ENCODE results near the gene PHACTR3.
"Not testable (repeated sequence)": the region's sequence is repeated elsewhere in the genome, so short reads cannot be mapped to it uniquely, and the experiment has no call there.

Gene PHACTR3

DNA sequence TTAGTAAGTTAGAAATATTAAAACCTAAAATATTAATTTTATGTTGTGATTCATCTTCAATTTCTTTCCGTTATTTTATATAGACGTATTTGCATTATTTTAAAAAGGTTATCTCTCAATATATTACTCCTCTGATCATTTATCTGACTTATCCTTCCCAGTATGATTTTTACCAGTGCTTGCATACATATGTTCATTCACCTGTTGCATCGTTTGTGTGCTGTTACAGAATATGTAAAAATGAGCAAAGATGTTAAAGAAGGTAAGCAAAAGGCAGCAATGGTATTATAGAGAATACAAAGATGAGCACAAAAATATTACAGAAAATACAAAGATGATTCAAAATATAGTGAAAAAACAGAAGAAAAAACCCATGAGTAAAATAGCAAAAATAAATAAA, 280.2 kb downstream of the PHACTR3 start:
- DNase-seq = no peak
- Histone ChIP-seq H2AFZ (ENCODE audit: low read length) (no peak overlapping the region), H3K79me2 (ENCODE audit: low read length) (no peaks in the 10 kb centered on the region), H3K27ac (ENCODE audit: low read length) (no peak overlapping the region), H4K20me1 (ENCODE audit: insufficient read depth, low read length) (no peaks in the 10 kb centered on the region), H3K9me2 (replicated peaks; ENCODE audit: insufficient read depth, low read length) (no peaks in the 10 kb centered on the region), H3K9me3 (replicated peaks; ENCODE audit: insufficient read depth, low read length) (no peaks in the 10 kb centered on the region), H3K27me3 (replicated peaks; ENCODE audit: insufficient read depth, low read length) (no peaks in the 10 kb centered on the region), H3K36me3 (replicated peaks; ENCODE audit: insufficient read depth, low read length) (no peaks in the 10 kb centered on the region), H3K9ac (ENCODE audit: low read length) (no peak overlapping the region), H3F3A (ENCODE audit: insufficient read depth, low read length) (no peaks in the 10 kb centered on the region), H3K4me3 (ENCODE audit: low read length) (no peak overlapping the region), H3K4me1 (ENCODE audit: low read length) (no peaks in the 10 kb centered on the region), H3K4me2 (ENCODE audit: low read depth, low read length) (no peak overlapping the region)
- TF ChIP-seq CTCF (IDR thresholded peaks at IDR 0.05; ENCODE audit: low read length) (no peak), EZH2phosphoT487 (IDR thresholded peaks at IDR 0.05; ENCODE audit: low read length) (no peak), EZH2 (optimal IDR thresholded peaks at IDR 0.05; ENCODE audit: low read depth, low read length) (no peak)

GRCh38 chr20:59888050-59888449, 283.7 kb downstream of the PHACTR3 start:
- H3K27ac ChIP-seq (ENCODE audit: low read length) = no peak overlapping the region
- H3K27me3 ChIP-seq (replicated peaks; ENCODE audit: insufficient read depth, low read length) = no peaks in the 10 kb centered on the region
- no peaks in the 10 kb centered on the region for H4K20me1 ChIP-seq (ENCODE audit: insufficient read depth, low read length)
- H3K36me3 ChIP-seq (replicated peaks; ENCODE audit: insufficient read depth, low read length) = no peaks in the 10 kb centered on the region
- no peaks in the 10 kb centered on the region for H3K4me1 ChIP-seq (ENCODE audit: low read length)
- H3K9ac ChIP-seq (ENCODE audit: low read length) = no peak overlapping the region
- TF ChIP-seq EZH2phosphoT487 (IDR thresholded peaks at IDR 0.05; ENCODE audit: low read length) (no peak), CTCF (IDR thresholded peaks at IDR 0.05; ENCODE audit: low read length) (no peak), EZH2 (optimal IDR thresholded peaks at IDR 0.05; ENCODE audit: low read depth, low read length) (no peak)
- no peaks in the 10 kb centered on the region for H3K79me2 ChIP-seq (ENCODE audit: low read length)
- H3K9me3 ChIP-seq (replicated peaks; ENCODE audit: insufficient read depth, low read length) = no peaks in the 10 kb centered on the region
- no peak overlapping the region for H3K4me3 ChIP-seq (ENCODE audit: low read length)
- no peaks in the 10 kb centered on the region for H3K9me2 ChIP-seq (replicated peaks; ENCODE audit: insufficient read depth, low read length)
- no peak overlapping the region for H3K4me2 ChIP-seq (ENCODE audit: low read depth, low read length)
- no peak for DNase-seq
- no peaks in the 10 kb centered on the region for H3F3A ChIP-seq (ENCODE audit: insufficient read depth, low read length)
- no peak overlapping the region for H2AFZ ChIP-seq (ENCODE audit: low read length)

- not testable (repeated sequence) for H3F3A ChIP-seq (ENCODE audit: insufficient read depth, low read length); H2AFZ ChIP-seq (ENCODE audit: low read length); H3K9me3 ChIP-seq (replicated peaks; ENCODE audit: insufficient read depth, low read length); H3K4me3 ChIP-seq (ENCODE audit: low read length); H4K20me1 ChIP-seq (ENCODE audit: insufficient read depth, low read length); H3K27me3 ChIP-seq (replicated peaks; ENCODE audit: insufficient read depth, low read length); H3K36me3 ChIP-seq (replicated peaks; ENCODE audit: insufficient read depth, low read length); H3K27ac ChIP-seq (ENCODE audit: low read length); H3K4me2 ChIP-seq (ENCODE audit: low read depth, low read length); H3K79me2 ChIP-seq (ENCODE audit: low read length); H3K9ac ChIP-seq (ENCODE audit: low read length); H3K9me2 ChIP-seq (replicated peaks; ENCODE audit: insufficient read depth, low read length); H3K4me1 ChIP-seq (ENCODE audit: low read length); DNase-seq
Observed at GRCh38 chr20:59890035-59890434, 285.7 kb downstream of the PHACTR3 start.

DNA sequence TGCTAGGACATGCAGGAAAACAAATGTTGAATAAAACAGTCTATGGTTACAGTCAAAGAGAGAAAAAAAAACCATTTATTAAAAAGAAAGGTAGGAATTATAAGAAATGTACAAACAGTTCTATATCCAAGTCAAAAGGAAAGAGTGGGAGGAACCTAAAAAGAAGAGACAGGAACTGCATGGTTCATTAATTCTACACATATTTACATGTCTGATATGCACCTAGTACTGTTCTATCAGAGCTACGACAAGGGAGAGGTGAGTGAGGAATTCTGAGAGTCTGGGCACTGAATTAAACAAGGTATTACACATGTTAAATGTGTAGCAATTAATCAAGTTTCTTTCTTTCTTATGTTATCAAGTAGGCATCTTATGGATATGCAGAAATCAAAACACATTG, 287.2 kb downstream of the PHACTR3 start:
- H3K4me3 ChIP-seq (ENCODE audit: low read length) = no peak overlapping the region
- no peaks in the 10 kb centered on the region for H3K9me2 ChIP-seq (replicated peaks; ENCODE audit: insufficient read depth, low read length)
- H2AFZ ChIP-seq (ENCODE audit: low read length) = no peak overlapping the region
- H3K36me3 ChIP-seq (replicated peaks; ENCODE audit: insufficient read depth, low read length) = no peaks in the 10 kb centered on the region
- no peak for DNase-seq
- no peaks in the 10 kb centered on the region for H4K20me1 ChIP-seq (ENCODE audit: insufficient read depth, low read length)
- H3K27me3 ChIP-seq (replicated peaks; ENCODE audit: insufficient read depth, low read length) = no peaks in the 10 kb centered on the region
- H3K79me2 ChIP-seq (ENCODE audit: low read length) = no peaks in the 10 kb centered on the region
- H3K4me2 ChIP-seq (ENCODE audit: low read depth, low read length) = no peak overlapping the region
- H3K9ac ChIP-seq (ENCODE audit: low read length) = no peak overlapping the region
- no peak overlapping the region for H3K27ac ChIP-seq (ENCODE audit: low read length)
- TF ChIP-seq EZH2phosphoT487 (IDR thresholded peaks at IDR 0.05; ENCODE audit: low read length) (no peak), EZH2 (optimal IDR thresholded peaks at IDR 0.05; ENCODE audit: low read depth, low read length) (no peak), CTCF (IDR thresholded peaks at IDR 0.05; ENCODE audit: low read length) (no peak)
- H3F3A ChIP-seq (ENCODE audit: insufficient read depth, low read length) = no peaks in the 10 kb centered on the region
- H3K4me1 ChIP-seq (ENCODE audit: low read length) = no peaks in the 10 kb centered on the region
- H3K9me3 ChIP-seq (replicated peaks; ENCODE audit: insufficient read depth, low read length) = no peaks in the 10 kb centered on the region

Data from MM.1S (cell line).